Right lobe of liver (tissue), 6 donors: Measurements from ENCODE around the gene S100A11. TPM values are rescaled to one million over a fixed set of nuclear protein-coding genes. Genes with fewer than 3 reads are reported as not detected.

Experiments
- ATAC-seq, 4 donors: fragments of 200-7000 bp; cut with Tn5 transposase; one replicate each; pipeline ENCODE4 v1.9.1; 2020; ENCODE audit warnings: mild to moderate bottlenecking in 4 of 4, moderate library complexity in 4 of 4
- DNase-seq, 3 donors: peaks; one replicate each; pipeline ENCODE4 v3.0.0-alpha.2; 2020
- H3K27ac ChIP-seq, 3 donors: fragments of 200-600 bp; one replicate each; pipeline ENCODE4 v1.8.0; 2022
- H3K27me3 ChIP-seq, 2 donors: fragments of 200-600 bp; one replicate each; pipeline ENCODE4 v1.8.0; 2022
- H3K36me3 ChIP-seq, 4 donors: fragments of 200-600 bp; sonication (generic) in 1 of 4; one replicate each; pipeline versions ENCODE4 v1.5.1 to v1.8.0; 2017 to 2022; ENCODE audit warnings: control low read depth in 1 of 4
- H3K4me1 ChIP-seq, 4 donors: fragments of 200-600 bp; sonication (generic) in 1 of 4; one replicate each; pipeline versions ENCODE4 v1.5.1 to v1.8.0; 2017 to 2022; ENCODE audit warnings: control low read depth in 1 of 4
- H3K4me3 ChIP-seq, 3 donors: fragments of 200-600 bp; one replicate each; pipeline ENCODE4 v1.8.0; 2022
- H3K9me3 ChIP-seq, 4 donors: fragments of 200-600 bp; sonication (generic) in 1 of 4; one replicate each; pipeline versions ENCODE4 v1.5.1 to v1.8.0; 2017 to 2022; ENCODE audit warnings: control low read depth in 1 of 4
- CTCF ChIP-seq, 4 donors: fragments of 200-600 bp in 3 of 4; fragments of 450-650 bp in 1 of 4; IDR thresholded peaks; one replicate each; pipeline versions ENCODE4 v1.5.1 to v1.8.0; 2016 to 2022; ENCODE audit warnings: antibody characterized with exemption in 4 of 4, mild to moderate bottlenecking in 2 of 4
- POLR2A ChIP-seq: fragments of 450-650 bp; IDR thresholded peaks from one replicate; pipeline ENCODE4 v1.6.1; 2017; ENCODE audit warnings: antibody characterized with exemption, mild to moderate bottlenecking
- WGBS: methylation state at CpG from one replicate; pipeline ENCODE4 v1.1.6; 2018; ENCODE audit warnings: low coverage, low lambda C conversion rate; ENCODE audit not compliant: insufficient coverage; ENCODE audit errors: missing lambda C conversion rate; 5-methylcytosine and 5-hydroxymethylcytosine counted together
- intact Hi-C, 2 donors: fragments of 100-400 bp; cut with DNase I; formaldehyde crosslinking; loops; one replicate each; pipeline versions ENCODE4 v1.11.2 to v1.14.1; 2022
- total RNA-seq, 6 experiments: library from RNA; depleted of rRNA in 2 of 6; stranded (reverse); fragments of >200 nt in 2 of 6; fragmentation: NEBNext Ultra II Directional in 3 of 6; extraction: Animal tissue kit (Norgen Biotek cat#: 25700) in 3 of 6; gene quantifications; one replicate each; pipeline versions ENCODE4 v1.1.0 to v1.2.4, GENCODE V29; 2016 to 2023
- donor health status: DM: no; HTN: yes; CAD: no.
- donor health status: DM: no; HTN: no; CAD: no.
- donor health status: DM: no; HTN: no; CAD: no.
- donor health status: DM: no; HTN: yes; CAD: no.
- donor health status: DM: no; HTN: yes; CAD: no.

The S100A11 gene
- total RNA-seq, 6 experiments from 2014 or later, result 11.0 to 68.5 (median 25.3) TPM

- Histone ChIP-seq H3K4me3 (no peak overlapping the region), H3K9me3 (no peaks in the 10 kb centered on the region), H3K36me3 (no peaks in the 10 kb centered on the region), H3K27me3 (no peaks in the 10 kb centered on the region), H3K4me1 (no peaks in the 10 kb centered on the region), H3K27ac (no peak overlapping the region)
- intact Hi-C loops, result no loop called here
- no peak for TF ChIP-seq POLR2A
- no peak for TF ChIP-seq CTCF (IDR thresholded peaks at IDR 0.05)
- DNase-seq, result no peak
- 61% methylated on average over 3 of the region's 3 CpGs for WGBS
- ATAC-seq, result no peak
Observed at GRCh38 chr1:152022474-152022873, 14.3 kb downstream of the S100A11 start.

GRCh38 chr1:152021569-152021968, 15.2 kb downstream of the S100A11 start:
- H3K4me1 ChIP-seq, result no peaks in the 10 kb centered on the region
- ATAC-seq, result no peak
- no peaks in the 10 kb centered on the region for H3K27me3 ChIP-seq
- H3K4me3 ChIP-seq, result no peak overlapping the region
- DNase-seq, result no peak
- H3K36me3 ChIP-seq, result no peaks in the 10 kb centered on the region
- H3K27ac ChIP-seq, result no peak overlapping the region
- intact Hi-C loops, result no loop called here
- no peak for TF ChIP-seq CTCF (IDR thresholded peaks at IDR 0.05)
- TF ChIP-seq POLR2A, result no peak
- 85% methylated on average over 6 of the region's 7 CpGs for WGBS
- H3K9me3 ChIP-seq, result no peaks in the 10 kb centered on the region

- DNase-seq (no peak), ATAC-seq (no peak)
- Histone ChIP-seq H3K9me3 (no peaks in the 10 kb centered on the region), H3K27me3 (no peaks in the 10 kb centered on the region), H3K27ac (no peak overlapping the region), H3K36me3 (no peaks in the 10 kb centered on the region), H3K4me1 (no peaks in the 10 kb centered on the region), H3K4me3 (no peak overlapping the region)
- 43% methylated on average over 2 of the region's 3 CpGs for WGBS
- intact Hi-C loops, result no loop called here
- TF ChIP-seq CTCF (IDR thresholded peaks at IDR 0.05) (no peak), POLR2A (no peak)
Observed at GRCh38 chr1:152020849-152021248, 16.0 kb downstream of the S100A11 start.

- TF ChIP-seq CTCF (IDR thresholded peaks at IDR 0.05) (no peak), POLR2A (no peak)
- no peak for ATAC-seq
- H3K36me3 ChIP-seq, result no peaks in the 10 kb centered on the region
Observed at GRCh38 chr1:152018537-152018936, 18.3 kb downstream of the S100A11 start.

GRCh38 chr1:152015766-152016165, 21.0 kb downstream of the S100A11 start:
- Histone ChIP-seq H3K27ac (no peak overlapping the region), H3K4me3 (no peak overlapping the region), H3K4me1 (no peaks in the 10 kb centered on the region), H3K36me3 (no peaks in the 10 kb centered on the region), H3K27me3 (no peaks in the 10 kb centered on the region), H3K9me3 (no peaks in the 10 kb centered on the region)
- 45% methylated on average over 6 of the region's 6 CpGs for WGBS
- intact Hi-C loops, result no loop called here
- DNase-seq (no peak), ATAC-seq (no peak)
- TF ChIP-seq POLR2A, result no peak

More at GRCh38 chr1:152018537-152018936, 18.3 kb downstream of the S100A11 start:
- no peaks in the 10 kb centered on the region for H3K9me3 ChIP-seq
- DNase-seq, result no peak
- no peaks in the 10 kb centered on the region for H3K27me3 ChIP-seq
- H3K27ac ChIP-seq, result no peak overlapping the region
- no peaks in the 10 kb centered on the region for H3K4me1 ChIP-seq
- intact Hi-C loops, result no loop called here
- WGBS, result 57% methylated on average over 4 of the region's 4 CpGs
- H3K4me3 ChIP-seq, result no peak overlapping the region
